Nephron (organoid): ENCODE measurements around the gene RHBDL3.
A peak's percentile ranks its signal among the peaks of the same experiment; 100 is the strongest.

Source experiments
- H3K27ac Mint-ChIP-seq, 3 experiments: 2 replicates each; pipeline ENCODE4 v1.8.0; 2020; ENCODE audit warnings: mixed read lengths in 3 of 3, mild to moderate bottlenecking in 2 of 3, moderate library complexity in 1 of 3
- H3K27me3 Mint-ChIP-seq: 2 replicates; pipeline ENCODE4 v1.8.0; 2021; ENCODE audit warnings: low read depth, mild to moderate bottlenecking, moderate library complexity, mixed read lengths
- H3K36me3 Mint-ChIP-seq: 2 replicates; pipeline ENCODE4 v1.8.0; 2020; ENCODE audit warnings: low read depth, mixed read lengths
- H3K4me1 Mint-ChIP-seq: 2 replicates; pipeline ENCODE4 v1.8.0; 2020; ENCODE audit warnings: mixed read lengths
- H3K4me3 Mint-ChIP-seq, 3 experiments: 2 replicates each; pipeline ENCODE4 v1.8.0; 2020; ENCODE audit warnings: mild to moderate bottlenecking in 3 of 3, mixed read lengths in 3 of 3, moderate library complexity in 2 of 3
- H3K9me3 Mint-ChIP-seq: 2 replicates; pipeline ENCODE4 v1.8.0; 2020; ENCODE audit warnings: mixed read lengths
- CTCF ChIP-seq, 3 experiments: fragments of 200-600 bp; sonication (generic); IDR thresholded peaks; one replicate each; pipeline ENCODE4 v1.5.0; 2021; ENCODE audit warnings: antibody characterized with exemption in 3 of 3; ENCODE audit not compliant: unreplicated experiment in 3 of 3

Gene RHBDL3

GRCh38 chr17:32355649-32356377, 90.2 kb downstream of the RHBDL3 start:
- H3K4me1 Mint-ChIP-seq = peaks cover 36% of the 10 kb centered on the region
- H3K9me3 Mint-ChIP-seq = no peaks in the 10 kb centered on the region
- H3K27ac Mint-ChIP-seq = peak overlapping the region in 1 of 3 experiments; percentile 38
- peak overlapping the region; percentile 1 to 43 (median 5) for H3K4me3 Mint-ChIP-seq
- TF ChIP-seq CTCF (IDR thresholded peaks at IDR 0.05; ENCODE audit: unreplicated experiment in 3 of 3) = no peak
- peaks cover 61% of the 10 kb centered on the region for H3K36me3 Mint-ChIP-seq
- no peaks in the 10 kb centered on the region for H3K27me3 Mint-ChIP-seq

- no peak overlapping the region for H3K27ac Mint-ChIP-seq
- no peaks in the 10 kb centered on the region for H3K9me3 Mint-ChIP-seq
- H3K4me3 Mint-ChIP-seq = no peak overlapping the region
- H3K27me3 Mint-ChIP-seq = no peaks in the 10 kb centered on the region
- peaks cover 64% of the 10 kb centered on the region for H3K36me3 Mint-ChIP-seq
- no peak for TF ChIP-seq CTCF (IDR thresholded peaks at IDR 0.05; ENCODE audit: unreplicated experiment in 3 of 3)
- peaks cover 33% of the 10 kb centered on the region for H3K4me1 Mint-ChIP-seq
Measured at GRCh38 chr17:32356378-32356743, 90.7 kb downstream of the RHBDL3 start.

- Mint-ChIP-seq H3K27me3 (no peaks in the 10 kb centered on the region), H3K36me3 (peaks cover 63% of the 10 kb centered on the region), H3K4me1 (peaks cover 30% of the 10 kb centered on the region), H3K9me3 (no peaks in the 10 kb centered on the region), H3K27ac (no peak overlapping the region), H3K4me3 (no peak overlapping the region)
- no peak for TF ChIP-seq CTCF (IDR thresholded peaks at IDR 0.05; ENCODE audit: unreplicated experiment in 3 of 3)
Measured at GRCh38 chr17:32356750-32357149, 91.1 kb downstream of the RHBDL3 start.

GRCh38 chr17:32357615-32358014, 92.0 kb downstream of the RHBDL3 start:
- Mint-ChIP-seq H3K27ac (no peak overlapping the region), H3K9me3 (no peaks in the 10 kb centered on the region), H3K36me3 (peaks cover 66% of the 10 kb centered on the region), H3K27me3 (no peaks in the 10 kb centered on the region), H3K4me1 (peaks cover 26% of the 10 kb centered on the region), H3K4me3 (no peak overlapping the region)
- no peak for TF ChIP-seq CTCF (IDR thresholded peaks at IDR 0.05; ENCODE audit: unreplicated experiment in 3 of 3)

- Mint-ChIP-seq H3K4me1 (no peaks in the 10 kb centered on the region), H3K27me3 (no peaks in the 10 kb centered on the region), H3K4me3 (no peak overlapping the region), H3K27ac (no peak overlapping the region), H3K36me3 (peaks cover 72% of the 10 kb centered on the region), H3K9me3 (no peaks in the 10 kb centered on the region)
- no peak for TF ChIP-seq CTCF (IDR thresholded peaks at IDR 0.05; ENCODE audit: unreplicated experiment in 3 of 3)
Measured at GRCh38 chr17:32361270-32361669, 95.6 kb downstream of the RHBDL3 start.

GRCh38 chr17:32370426-32370825, 104.8 kb downstream of the RHBDL3 start:
- Mint-ChIP-seq H3K27me3 (no peaks in the 10 kb centered on the region), H3K36me3 (peaks cover 81% of the 10 kb centered on the region), H3K27ac (no peak overlapping the region), H3K9me3 (no peaks in the 10 kb centered on the region), H3K4me3 (no peak overlapping the region), H3K4me1 (no peaks in the 10 kb centered on the region)
- no peak for TF ChIP-seq CTCF (IDR thresholded peaks at IDR 0.05; ENCODE audit: unreplicated experiment in 3 of 3)
